ENCODE measurements around the gene FMN2. TPM values are rescaled to one million over a fixed set of nuclear protein-coding genes. Genes with fewer than 3 reads are reported as not detected.

Gene FMN2
- total RNA-seq, 1 donor from 2014 or later = 3.5 TPM

- H3K27me3 Mint-ChIP-seq (ENCODE audit: low read depth) = no peaks in the 10 kb centered on the region
- peaks cover 35% of the 10 kb centered on the region for H3K4me1 Mint-ChIP-seq (ENCODE audit: low read depth)
- H3K4me3 Mint-ChIP-seq (ENCODE audit: unreplicated experiment) = no peak overlapping the region
- H3K9me3 Mint-ChIP-seq (ENCODE audit: low read depth) = peaks cover 4% of the 10 kb centered on the region
- no peak overlapping the region for H3K27ac Mint-ChIP-seq (ENCODE audit: unreplicated experiment)
- TF ChIP-seq CTCF (IDR thresholded peaks at IDR 0.05) = no peak
- no peaks in the 10 kb centered on the region for H3K36me3 Mint-ChIP-seq (ENCODE audit: low read depth)
- no peak for DNase-seq (ENCODE audit: low spot score)
Observed at GRCh38 chr1:240309769-240310168, 218.1 kb downstream of the FMN2 start.

GRCh38 chr1:240310226-240310925, 218.7 kb downstream of the FMN2 start:
- Mint-ChIP-seq H3K27ac (ENCODE audit: unreplicated experiment) (no peak overlapping the region), H3K27me3 (ENCODE audit: low read depth) (no peaks in the 10 kb centered on the region), H3K36me3 (ENCODE audit: low read depth) (no peaks in the 10 kb centered on the region), H3K4me3 (ENCODE audit: unreplicated experiment) (no peak overlapping the region), H3K9me3 (ENCODE audit: low read depth) (peaks cover 4% of the 10 kb centered on the region), H3K4me1 (ENCODE audit: low read depth) (peaks cover 35% of the 10 kb centered on the region)
- no peak for DNase-seq (ENCODE audit: low spot score)
- no peak for TF ChIP-seq CTCF (IDR thresholded peaks at IDR 0.05)

- Mint-ChIP-seq H3K4me3 (ENCODE audit: unreplicated experiment) (no peak overlapping the region), H3K9me3 (ENCODE audit: low read depth) (peaks cover 1% of the 10 kb centered on the region), H3K27ac (ENCODE audit: unreplicated experiment) (no peak overlapping the region), H3K4me1 (ENCODE audit: low read depth) (peaks cover 23% of the 10 kb centered on the region), H3K27me3 (ENCODE audit: low read depth) (no peaks in the 10 kb centered on the region), H3K36me3 (ENCODE audit: low read depth) (no peaks in the 10 kb centered on the region)
- no peak for TF ChIP-seq CTCF (IDR thresholded peaks at IDR 0.05)
- no peak for DNase-seq (ENCODE audit: low spot score)
Observed at GRCh38 chr1:240312872-240313271, 221.2 kb downstream of the FMN2 start.

GRCh38 chr1:240314845-240315801, 223.4 kb downstream of the FMN2 start:
- Mint-ChIP-seq H3K27me3 (ENCODE audit: low read depth) (no peaks in the 10 kb centered on the region), H3K9me3 (ENCODE audit: low read depth) (peaks cover 3% of the 10 kb centered on the region), H3K36me3 (ENCODE audit: low read depth) (no peaks in the 10 kb centered on the region), H3K27ac (ENCODE audit: unreplicated experiment) (no peak overlapping the region), H3K4me1 (ENCODE audit: low read depth) (peaks cover 17% of the 10 kb centered on the region), H3K4me3 (ENCODE audit: unreplicated experiment) (no peak overlapping the region)
- DNase-seq (ENCODE audit: low spot score) = no peak
- no peak for TF ChIP-seq CTCF (IDR thresholded peaks at IDR 0.05)

GRCh38 chr1:240319998-240320397, 228.3 kb downstream of the FMN2 start:
- no peak overlapping the region for H3K27ac Mint-ChIP-seq (ENCODE audit: unreplicated experiment)
- H3K36me3 Mint-ChIP-seq (ENCODE audit: low read depth) = no peaks in the 10 kb centered on the region
- no peak overlapping the region for H3K4me3 Mint-ChIP-seq (ENCODE audit: unreplicated experiment)
- no peaks in the 10 kb centered on the region for H3K4me1 Mint-ChIP-seq (ENCODE audit: low read depth)
- no peak for TF ChIP-seq CTCF (IDR thresholded peaks at IDR 0.05)
- no peaks in the 10 kb centered on the region for H3K27me3 Mint-ChIP-seq (ENCODE audit: low read depth)
- peaks cover 3% of the 10 kb centered on the region for H3K9me3 Mint-ChIP-seq (ENCODE audit: low read depth)
- DNase-seq (ENCODE audit: low spot score) = no peak
